ENCODE results near the gene ARHGAP45. TPM values are rescaled to one million over a fixed set of nuclear protein-coding genes. Genes with fewer than 3 reads are reported as not detected.

ARHGAP45 gene
- total and polyA plus RNA-seq, 2 of the 8 experiments (the other 6 are each of a cell fraction or from before 2014, with no cell fraction given) = 31.4 to 41.8 TPM

DNA sequence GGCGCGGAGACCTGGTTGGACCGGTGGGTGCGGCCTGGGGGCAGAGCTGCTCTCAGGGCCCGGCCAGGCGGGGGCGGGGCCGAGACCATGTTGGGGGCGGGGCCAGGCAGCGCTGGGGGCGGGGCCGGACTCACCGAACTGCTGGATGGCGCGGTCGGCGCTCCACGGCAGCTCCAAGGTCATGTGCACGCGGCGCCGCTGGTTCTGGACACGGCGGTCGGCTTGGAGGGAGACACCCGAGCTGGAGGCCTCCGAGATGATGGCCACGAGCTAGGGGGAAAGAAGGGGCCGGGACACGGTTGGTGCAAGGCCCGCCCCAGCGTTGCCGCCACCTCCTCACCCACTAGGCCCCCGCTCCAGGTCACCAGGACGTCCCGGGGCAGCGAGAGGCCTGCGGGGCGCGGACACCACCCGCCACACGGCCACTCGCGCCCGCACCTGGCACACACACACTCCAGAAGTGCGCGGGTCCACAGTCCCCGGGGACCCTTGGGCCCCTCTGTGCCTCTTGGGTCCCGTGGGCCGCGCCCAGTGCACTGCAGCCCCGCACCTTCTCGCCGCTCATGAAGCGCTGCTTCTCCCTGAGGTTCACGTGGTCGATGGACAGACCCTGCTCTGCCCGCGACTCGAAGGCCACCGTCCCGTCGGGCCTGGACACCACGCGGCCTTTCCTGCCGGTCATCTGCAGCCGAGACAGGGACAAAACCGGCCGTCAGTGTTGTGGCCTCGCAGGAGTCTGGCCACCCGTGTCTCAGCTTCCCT, 45.5 kb downstream of the ARHGAP45 start:
- Histone ChIP-seq H3K23me2 (ENCODE audit: low read depth, low read length) (no peaks in the 10 kb centered on the region), H2BK20ac (ENCODE audit: low read length) (no peak overlapping the region), H3K9me3 (ENCODE audit: insufficient read depth in 2 of 2, low read depth in 1 of 2, low read length in 1 of 2) (no peaks in the 10 kb centered on the region), H3K27me3 (replicated peaks in 1 of 4; ENCODE audit: control insufficient read depth in 3 of 4, extremely low read depth in 1 of 4, insufficient read depth in 3 of 4, low read length in 3 of 4) (no peaks in the 10 kb centered on the region), H3K4me2 (ENCODE audit: insufficient read depth in 1 of 2, low read depth in 2 of 2, low read length in 2 of 2) (no peak overlapping the region), H3K27ac (ENCODE audit: low read depth, low read length) (no peak overlapping the region), H2BK15ac (ENCODE audit: low read length) (peak overlapping the region; percentile 29; the same call in 1 of the 2 replicates), H3K4ac (replicated peaks; ENCODE audit: insufficient read length, low read depth, low read length) (no peak overlapping the region), H3K79me2 (ENCODE audit: control insufficient read depth in 1 of 2, insufficient read depth in 2 of 2, low read length in 2 of 2) (no peaks in the 10 kb centered on the region), H3K9ac (replicated peaks in 1 of 4; ENCODE audit: extremely low read depth in 1 of 4, low read depth in 3 of 4, low read length in 3 of 4) (no peak overlapping the region), H2AFZ (ENCODE audit: low read length) (no peak overlapping the region), H2BK12ac (ENCODE audit: low read depth, low read length) (peak overlapping the region; percentile 87; the same call in 1 of the 2 replicates), H3K23ac (ENCODE audit: insufficient read length) (no peak overlapping the region), H4K5ac (ENCODE audit: insufficient read length, low read depth, low read length) (peak overlapping the region; percentile 47), H4K8ac (ENCODE audit: extremely low read depth, insufficient read depth, low read length) (peak overlapping the region; percentile 78), H2AK5ac (ENCODE audit: low read depth, low read length) (no peak overlapping the region), H2BK120ac (replicated peaks; ENCODE audit: low read depth, low read length) (no peak overlapping the region), H3K56ac (replicated peaks; ENCODE audit: insufficient read length, low read depth, low read length) (no peak overlapping the region), H4K91ac (replicated peaks; ENCODE audit: insufficient read length, low read length) (peak overlapping the region; percentile 53), H3K4me1 (replicated peaks in 1 of 4; ENCODE audit: control insufficient read depth in 3 of 4, insufficient read depth in 4 of 4, low read length in 3 of 4) (peaks cover 0 to 3% (median 2%) of the 10 kb centered on the region in 4 experiments; a peak in 5 of 7 replicates), H3K4me3 (ENCODE audit: extremely low read depth in 1 of 4, insufficient read depth in 2 of 4, low read depth in 3 of 4, low read length in 4 of 4) (no peak overlapping the region), H2BK5ac (ENCODE audit: low read depth, low read length) (no peak overlapping the region; the same call in 1 of the 2 replicates), H3K79me1 (ENCODE audit: low read depth, low read length) (no peaks in the 10 kb centered on the region), H3K18ac (ENCODE audit: extremely low read depth, low read length) (no peak overlapping the region), H3K14ac (ENCODE audit: insufficient read length) (no peak overlapping the region), H3K36me3 (ENCODE audit: control insufficient read depth in 2 of 4, insufficient read depth in 4 of 4, low read length in 3 of 4) (peaks cover 0 to 37% (median 8%) of the 10 kb centered on the region in 4 experiments; a peak in 4 of 8 replicates), H4K20me1 (replicated peaks in 1 of 2; ENCODE audit: control insufficient read depth in 1 of 2, insufficient read depth in 2 of 2, low read length in 2 of 2) (peaks cover 2 to 8% of the 10 kb centered on the region in 2 experiments)
- FAIRE-seq (no peak), DNase-seq (ENCODE audit: low read depth in 1 of 2, low spot score in 2 of 2) (no peak)
- CTCF ChIA-PET (ENCODE audit: partially characterized antibody) = interaction anchor here (0.6 to 3.7 kb wide), 38 partner anchors 7 to 190 kb away, joined by 3 to 27 read pairs (median 6); partner anchors contain the start of gene SBNO2
- POLR2A ChIA-PET (ENCODE audit: partially characterized antibody) = interaction anchor here (0.9 to 3.1 kb wide), 7 partner anchors 9 to 115 kb away, joined by 3 to 24 read pairs (median 5); partner anchors contain the start of gene GPX4
- WGBS, 2 experiments (ENCODE audit: extremely low coverage in 1 of 2, insufficient coverage in 1 of 2, insufficient read length in 1 of 2, insufficient replicate concordance in 2 of 2, low coverage in 1 of 2, low lambda C conversion rate in 2 of 2, missing lambda C conversion rate in 1 of 2) = 92% methylated on average over 26 of the region's 71 CpGs; no CpG with 5 or more reads in 1 of the 2 experiments
- TF ChIP-seq NANOG (IDR thresholded peaks at IDR 0.05; ENCODE audit: insufficient read depth, low read depth, low read length, poor library complexity, severe bottlenecking) (no peak), TEAD4 (IDR thresholded peaks at IDR 0.05; ENCODE audit: low read depth, low read length) (no peak), CTBP2 (IDR thresholded peaks at IDR 0.05; ENCODE audit: borderline replicate concordance, insufficient read depth, insufficient read length, low read length) (no peak)
